ENCODE data around the gene ZBTB42.

ZBTB42 gene

GRCh38 chr14:104770072-104770579, 30.8 kb upstream of the ZBTB42 start:
- no peak for DNase-seq

- no peak for DNase-seq
Measured at GRCh38 chr14:104770851-104771272, 30.0 kb upstream of the ZBTB42 start.

GRCh38 chr14:104771374-104771773, 29.5 kb upstream of the ZBTB42 start:
- DNase-seq = no peak

- DNase-seq = no peak
Measured at GRCh38 chr14:104771918-104772706, 28.8 kb upstream of the ZBTB42 start.

- no peak for DNase-seq
Measured at GRCh38 chr14:104772707-104773504, 28.0 kb upstream of the ZBTB42 start.

GRCh38 chr14:104773505-104774452, 27.1 kb upstream of the ZBTB42 start:
- no peak for DNase-seq

- no peak for DNase-seq
Measured at GRCh38 chr14:104774453-104775072, 26.3 kb upstream of the ZBTB42 start.

- DNase-seq = no peak
Measured at GRCh38 chr14:104775073-104775489, 25.8 kb upstream of the ZBTB42 start.

GRCh38 chr14:104776481-104776880, 24.4 kb upstream of the ZBTB42 start:
- no peak for DNase-seq

- DNase-seq = no peak
Measured at GRCh38 chr14:104776961-104777807, 23.7 kb upstream of the ZBTB42 start.

GRCh38 chr14:104777808-104778249, 23.1 kb upstream of the ZBTB42 start:
- DNase-seq = no peak

GRCh38 chr14:104778694-104779331, 22.1 kb upstream of the ZBTB42 start:
- DNase-seq = no peak

- no peak for DNase-seq
Measured at GRCh38 chr14:104779776-104780512, 21.0 kb upstream of the ZBTB42 start.

GRCh38 chr14:104780513-104781030, 20.3 kb upstream of the ZBTB42 start:
- DNase-seq = no peak

- DNase-seq = no peak
Measured at GRCh38 chr14:104781271-104782077, 19.4 kb upstream of the ZBTB42 start.

- no peak for DNase-seq
Measured at GRCh38 chr14:104782086-104782807, 18.7 kb upstream of the ZBTB42 start.

GRCh38 chr14:104782808-104783139, 18.1 kb upstream of the ZBTB42 start:
- no peak for DNase-seq
